GM12891 (cell line): ENCODE data around the gene TMEM125.

Experiments
- PAX5 ChIP-seq: IDR thresholded peaks from 2 replicates; pipeline ENCODE4 v1.6.1; 2011; ENCODE audit warnings: low read length, moderate library complexity, mild to moderate bottlenecking; ENCODE audit not compliant: insufficient read depth, severe bottlenecking
- POLR2A ChIP-seq: IDR thresholded peaks from 2 replicates; pipeline ENCODE4 v1.6.1; 2011; ENCODE audit warnings: low read depth, low read length, control low read depth
- POLR2AphosphoS5 ChIP-seq: IDR thresholded peaks from 2 replicates; pipeline ENCODE4 v1.6.1; 2011; ENCODE audit warnings: low read depth, low read length, control low read depth
- SPI1 ChIP-seq: IDR thresholded peaks from 2 replicates; pipeline ENCODE4 v1.6.1; 2011; ENCODE audit warnings: low read depth, low read length, control low read depth
- TAF1 ChIP-seq: IDR thresholded peaks from 2 replicates; pipeline ENCODE4 v1.6.1; 2011; ENCODE audit warnings: low read depth, low read length, control low read depth

GRCh38 chr1:43241413-43241836 is 28.4 kb upstream of the TMEM125 start:
- TF ChIP-seq POLR2AphosphoS5 (no peak), TAF1 (no peak), POLR2A (no peak), SPI1 (no peak), PAX5 (no peak)
